Liver (tissue), 3 donors: ENCODE measurements around the gene KLF3.

Experiments used
- EGR1 ChIP-seq, 2 donors: IDR thresholded peaks; 2 replicates each; pipeline ENCODE4 v1.6.1; 2016 to 2018; ENCODE audit warnings: antibody characterized with exemption in 2 of 2, low read depth in 2 of 2
- GABPA ChIP-seq, 2 donors: IDR thresholded peaks in 1 of 2; conservative IDR thresholded peaks in 1 of 2; 2 replicates each; pipeline ENCODE4 v1.6.1; 2016; ENCODE audit warnings: antibody characterized with exemption in 2 of 2, mild to moderate bottlenecking in 1 of 2, moderate library complexity in 1 of 2
- HNF4G ChIP-seq: IDR thresholded peaks from 2 replicates; pipeline ENCODE4 v1.6.1; 2016; ENCODE audit warnings: antibody characterized with exemption
- RAD21 ChIP-seq, 2 donors: IDR thresholded peaks; 2 replicates each; pipeline ENCODE4 v1.6.1; 2016; ENCODE audit warnings: antibody characterized with exemption in 2 of 2, mild to moderate bottlenecking in 2 of 2
- RXRA ChIP-seq, 2 donors: IDR thresholded peaks; 2 replicates each; pipeline ENCODE4 v1.6.1; 2017 to 2018; ENCODE audit warnings: antibody characterized with exemption in 2 of 2, mild to moderate bottlenecking in 1 of 2
- SP1 ChIP-seq: IDR thresholded peaks from 2 replicates; pipeline ENCODE4 v1.6.1; 2018; ENCODE audit warnings: antibody characterized with exemption, mild to moderate bottlenecking
- YY1 ChIP-seq: IDR thresholded peaks from 2 replicates; pipeline ENCODE4 v1.6.1; 2016; ENCODE audit warnings: antibody characterized with exemption, mild to moderate bottlenecking
- TF ChIP-seq, protein P1 (sequence below): fragments of 150-350 bp; IDR thresholded peaks from 2 replicates; pipeline ENCODE4 v1.5.1; 2017; ENCODE audit warnings: improper control_type of control experiment, low read depth, low read length; ENCODE audit not compliant: missing input control
- TF ChIP-seq, protein P2 (sequence below): IDR thresholded peaks from 2 replicates; pipeline ENCODE4 v1.6.1; 2016; ENCODE audit warnings: antibody characterized with exemption
- donor health status: healthy.
- donor health status: healthy.

DNA sequence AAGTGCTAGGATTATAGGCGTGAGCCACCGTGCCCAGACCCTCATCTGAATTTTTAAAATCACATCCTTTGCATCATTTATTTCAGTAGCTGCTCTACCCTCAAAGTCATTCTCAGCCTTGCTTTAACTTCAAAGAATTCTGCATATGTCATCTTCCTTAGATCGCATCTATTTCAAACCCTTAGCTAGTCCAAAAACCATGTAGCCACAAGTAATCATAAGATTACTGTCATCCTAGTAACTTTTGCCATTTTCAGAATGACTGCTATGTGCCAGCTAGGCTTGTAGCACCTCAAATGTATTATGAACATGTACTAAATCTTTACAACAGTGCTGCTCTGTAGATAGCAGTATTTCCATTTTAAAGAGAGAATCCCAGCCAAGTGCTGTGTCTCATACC is 45.5 kb upstream of the KLF3 start:
- TF ChIP-seq, protein P1, sequence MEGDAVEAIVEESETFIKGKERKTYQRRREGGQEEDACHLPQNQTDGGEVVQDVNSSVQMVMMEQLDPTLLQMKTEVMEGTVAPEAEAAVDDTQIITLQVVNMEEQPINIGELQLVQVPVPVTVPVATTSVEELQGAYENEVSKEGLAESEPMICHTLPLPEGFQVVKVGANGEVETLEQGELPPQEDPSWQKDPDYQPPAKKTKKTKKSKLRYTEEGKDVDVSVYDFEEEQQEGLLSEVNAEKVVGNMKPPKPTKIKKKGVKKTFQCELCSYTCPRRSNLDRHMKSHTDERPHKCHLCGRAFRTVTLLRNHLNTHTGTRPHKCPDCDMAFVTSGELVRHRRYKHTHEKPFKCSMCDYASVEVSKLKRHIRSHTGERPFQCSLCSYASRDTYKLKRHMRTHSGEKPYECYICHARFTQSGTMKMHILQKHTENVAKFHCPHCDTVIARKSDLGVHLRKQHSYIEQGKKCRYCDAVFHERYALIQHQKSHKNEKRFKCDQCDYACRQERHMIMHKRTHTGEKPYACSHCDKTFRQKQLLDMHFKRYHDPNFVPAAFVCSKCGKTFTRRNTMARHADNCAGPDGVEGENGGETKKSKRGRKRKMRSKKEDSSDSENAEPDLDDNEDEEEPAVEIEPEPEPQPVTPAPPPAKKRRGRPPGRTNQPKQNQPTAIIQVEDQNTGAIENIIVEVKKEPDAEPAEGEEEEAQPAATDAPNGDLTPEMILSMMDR = no peak
- no peak for TF ChIP-seq GABPA (IDR thresholded peaks at IDR 0.05 in 1 of 2, conservative IDR thresholded peaks at IDR 0.05 in 1 of 2)
- no peak for TF ChIP-seq RAD21 (IDR thresholded peaks at IDR 0.05)
- TF ChIP-seq HNF4G = no peak
- no peak for TF ChIP-seq YY1
- TF ChIP-seq, protein P2, sequence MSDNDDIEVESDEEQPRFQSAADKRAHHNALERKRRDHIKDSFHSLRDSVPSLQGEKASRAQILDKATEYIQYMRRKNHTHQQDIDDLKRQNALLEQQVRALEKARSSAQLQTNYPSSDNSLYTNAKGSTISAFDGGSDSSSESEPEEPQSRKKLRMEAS = no peak
- no peak for TF ChIP-seq EGR1 (IDR thresholded peaks at IDR 0.05; ENCODE audit: low read depth in 2 of 2)
- no peak for TF ChIP-seq RXRA (IDR thresholded peaks at IDR 0.05)
- TF ChIP-seq SP1 = no peak
